Activated CD8-positive, alpha-beta memory T cell treated with anti-CD3 and anti-CD28 coated beads for 4 hours (primary cell): ENCODE results near the gene TAF12.
"Not testable (repeated sequence)": the region's sequence is repeated elsewhere in the genome, so short reads cannot be mapped to it uniquely, and the experiment has no call there.

ENCODE experiments used
- DNase-seq, 2 donors: peaks; one replicate each; pipeline ENCODE4 v3.0.0-alpha.2; 2020; ENCODE audit warnings: low read depth in 2 of 2

The TAF12 gene, protein sequence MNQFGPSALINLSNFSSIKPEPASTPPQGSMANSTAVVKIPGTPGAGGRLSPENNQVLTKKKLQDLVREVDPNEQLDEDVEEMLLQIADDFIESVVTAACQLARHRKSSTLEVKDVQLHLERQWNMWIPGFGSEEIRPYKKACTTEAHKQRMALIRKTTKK

DNA sequence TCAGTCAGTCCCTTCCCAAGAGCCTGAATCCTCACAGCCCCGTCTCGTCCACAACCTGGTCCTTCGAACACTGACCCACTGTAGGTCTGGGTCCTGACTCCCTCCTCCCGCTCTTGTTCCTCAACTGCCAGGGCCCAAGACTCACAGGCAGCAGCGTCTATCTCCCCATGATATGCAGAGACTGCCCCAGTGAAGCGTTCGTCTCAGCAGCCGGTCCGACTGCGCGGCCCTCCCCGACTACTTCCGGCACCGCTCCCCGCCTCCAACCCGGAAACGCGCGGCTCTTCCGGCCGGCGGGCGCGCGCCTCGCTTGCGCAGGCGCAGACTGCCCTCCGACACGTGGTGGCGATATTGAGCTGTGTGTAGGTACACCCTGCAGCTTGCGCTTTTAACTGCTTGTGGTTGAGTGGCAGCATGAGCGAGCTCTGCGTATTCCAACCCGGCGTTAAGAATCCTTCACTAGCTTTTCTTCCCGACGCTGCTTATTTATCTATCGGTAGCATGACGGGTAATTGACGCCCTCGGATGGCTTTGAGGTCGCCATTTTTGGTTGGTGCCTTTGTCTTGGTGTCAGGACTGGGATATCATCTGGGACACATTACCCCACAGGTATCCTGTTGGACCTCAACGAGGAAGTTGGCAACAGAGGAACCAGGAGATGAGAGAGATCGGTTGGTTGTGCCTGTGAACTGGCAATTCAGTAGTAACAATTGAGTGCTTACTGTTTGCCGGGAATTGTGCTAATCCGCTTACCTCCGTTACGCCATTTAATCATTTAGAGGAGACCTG is at the start of gene TAF12:
Gene TAF12, minus strand, starts transcription at position 221 of the 789 bp plus-strand sequence. CDS start 20,986 bp downstream, outside the sequence.
- DNase-seq = peak; percentile 85 to 86

GRCh38 chr1:28691627-28692026 is 48.8 kb upstream of the TAF12 start:
- not testable (repeated sequence) for DNase-seq

DNA sequence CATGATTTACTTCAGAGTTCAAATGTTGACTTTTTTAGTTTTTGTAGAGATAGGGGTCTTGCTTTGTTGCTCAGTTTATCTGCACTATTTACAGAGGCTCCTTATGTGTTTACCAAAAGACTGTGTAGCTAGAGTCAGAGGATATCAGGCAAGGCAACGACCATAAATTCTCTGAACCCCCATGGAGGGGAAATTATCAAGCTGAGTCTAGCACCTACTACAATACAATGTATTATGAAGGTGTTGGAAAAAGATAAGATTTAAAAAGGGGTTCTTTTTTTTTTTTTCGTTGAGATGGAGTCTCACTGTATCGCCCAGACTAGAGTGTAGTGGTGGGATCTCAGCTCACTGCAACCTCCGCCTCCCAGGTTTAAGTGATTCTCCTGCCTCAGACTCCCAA is 42.1 kb upstream of the TAF12 start:
- no peak for DNase-seq

- no peak for DNase-seq
Observed at GRCh38 chr1:28682840-28683239, 40.0 kb upstream of the TAF12 start.

DNA sequence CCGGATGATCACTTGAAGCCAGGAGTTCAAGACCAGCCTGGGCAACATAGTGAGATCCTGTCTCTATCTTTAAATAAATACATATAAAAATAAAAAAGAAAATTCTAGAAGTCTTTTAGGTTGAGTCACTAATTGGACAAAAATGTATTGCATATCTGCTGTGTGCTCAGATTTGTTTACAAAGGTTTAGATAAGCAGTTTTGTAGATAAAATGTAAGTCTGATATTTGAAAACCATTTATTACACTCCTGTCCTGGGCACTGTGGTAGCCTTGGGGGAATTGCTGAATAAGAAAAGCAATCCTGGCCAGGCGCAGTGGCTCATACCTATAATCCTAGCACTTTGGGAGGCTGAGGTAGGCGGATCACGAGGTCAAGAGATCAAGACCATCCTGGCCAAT is 37.3 kb upstream of the TAF12 start:
- no peak for DNase-seq

- no peak for DNase-seq
Observed at GRCh38 chr1:28675924-28676257, 33.0 kb upstream of the TAF12 start.

DNA sequence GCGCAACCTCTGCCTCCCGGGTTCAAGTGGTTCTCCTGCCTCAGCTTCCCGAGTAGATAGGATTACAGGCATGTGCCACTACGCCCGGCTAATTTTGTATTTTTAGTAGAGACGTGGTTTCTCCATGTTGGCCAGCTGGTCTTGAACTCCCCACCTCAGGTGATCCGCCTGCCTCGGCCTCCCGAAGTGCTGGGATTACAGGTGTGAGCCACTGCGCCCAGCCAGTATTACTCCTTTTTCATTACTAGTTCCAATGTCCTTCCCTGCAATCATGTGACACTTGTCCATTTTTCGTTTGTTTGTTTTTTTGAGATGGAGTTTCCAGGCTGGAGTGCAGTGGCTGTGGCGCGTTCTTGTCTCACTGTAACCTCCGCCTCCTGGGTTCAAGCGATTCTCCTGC is 30.1 kb upstream of the TAF12 start:
- not testable (repeated sequence) for DNase-seq

GRCh38 chr1:28671254-28671780 is 28.4 kb upstream of the TAF12 start:
- no peak for DNase-seq

GRCh38 chr1:28668956-28669723 is 26.3 kb upstream of the TAF12 start:
- peak; percentile 6 to 7 for DNase-seq

- DNase-seq = peak; percentile 73 to 75
Observed at GRCh38 chr1:28668191-28668955, 25.5 kb upstream of the TAF12 start, which contains the start of gene GMEB1. GMEB1 (plus strand) TSS chr1:28668784; CDS start chr1:28683613, 14,829 bp downstream.

- no peak for DNase-seq
Observed at GRCh38 chr1:28666806-28667205, 23.9 kb upstream of the TAF12 start.

DNA sequence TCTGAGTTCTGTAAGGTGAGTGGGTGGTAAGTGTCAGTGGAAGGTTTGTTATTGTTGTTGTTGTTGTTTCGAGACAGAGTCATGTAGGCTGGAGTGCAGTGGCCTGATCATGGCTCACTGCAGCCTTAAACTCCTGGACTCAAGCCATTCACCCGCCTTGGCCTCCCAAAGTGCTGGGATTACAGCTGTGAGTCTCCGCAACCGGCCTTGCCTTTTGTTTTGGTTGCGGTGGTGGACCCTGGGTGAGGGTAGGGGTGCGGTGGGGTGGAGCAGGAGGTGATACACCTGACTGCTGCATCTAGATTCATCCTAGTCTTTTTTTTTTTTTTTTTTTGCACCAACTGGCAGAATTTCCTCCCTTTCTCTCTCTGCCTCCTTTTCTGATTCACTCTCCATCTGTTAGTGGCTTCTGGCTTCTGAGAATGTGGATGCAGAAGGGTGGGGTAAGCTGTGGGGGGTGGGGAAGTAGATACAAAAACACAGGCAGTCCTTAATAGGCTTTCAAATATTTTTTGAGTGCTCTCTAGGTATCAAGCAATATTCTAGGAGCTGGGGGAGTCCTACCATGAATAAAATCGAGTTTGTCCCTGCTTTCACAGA is 21.1 kb upstream of the TAF12 start:
- DNase-seq = no peak

- DNase-seq = no peak
Observed at GRCh38 chr1:28656335-28656734, 13.5 kb upstream of the TAF12 start.

DNA sequence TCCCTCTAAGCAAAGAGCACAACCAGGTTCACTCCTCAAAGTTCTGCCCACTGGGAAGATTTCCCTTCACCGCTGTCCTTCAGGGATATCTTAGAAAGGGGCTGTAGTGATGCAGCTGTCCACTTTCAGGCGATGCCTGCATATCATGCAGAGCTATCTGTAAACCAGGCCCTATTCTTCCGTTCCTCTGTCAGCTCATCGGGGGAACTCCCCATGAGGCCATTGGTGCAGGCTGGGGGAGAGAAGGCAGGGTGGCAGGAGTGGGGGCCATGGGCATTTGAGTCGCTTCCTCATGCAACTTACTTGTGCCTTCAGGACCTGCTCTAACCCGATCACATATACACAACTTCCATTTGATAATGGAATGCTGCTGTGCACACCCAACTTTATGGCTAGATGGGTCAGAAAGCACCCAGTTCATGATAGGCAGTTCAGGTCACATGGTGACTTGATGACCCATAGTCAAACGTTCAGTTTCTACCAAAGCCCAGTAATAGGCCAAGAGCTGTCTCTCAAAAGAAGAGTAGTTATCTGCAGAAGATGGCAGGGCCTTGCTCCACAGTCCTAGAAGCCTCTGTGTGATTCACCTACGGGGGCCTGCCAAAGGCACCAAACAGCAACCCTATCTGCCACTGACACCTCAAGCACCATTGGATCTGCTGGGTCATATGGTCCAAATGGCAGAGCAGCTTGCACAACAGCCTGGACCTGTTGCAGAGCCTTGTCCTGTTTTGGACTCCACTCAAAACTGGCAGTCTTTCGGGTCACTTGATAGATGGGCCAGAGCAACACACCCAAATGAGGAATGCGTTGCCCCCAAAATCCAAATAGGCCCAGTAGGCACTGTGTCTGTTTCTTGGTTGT is 12.8 kb upstream of the TAF12 start:
- DNase-seq = not testable (repeated sequence)

GRCh38 chr1:28653870-28654269 is 11.0 kb upstream of the TAF12 start:
- not testable (repeated sequence) for DNase-seq

DNA sequence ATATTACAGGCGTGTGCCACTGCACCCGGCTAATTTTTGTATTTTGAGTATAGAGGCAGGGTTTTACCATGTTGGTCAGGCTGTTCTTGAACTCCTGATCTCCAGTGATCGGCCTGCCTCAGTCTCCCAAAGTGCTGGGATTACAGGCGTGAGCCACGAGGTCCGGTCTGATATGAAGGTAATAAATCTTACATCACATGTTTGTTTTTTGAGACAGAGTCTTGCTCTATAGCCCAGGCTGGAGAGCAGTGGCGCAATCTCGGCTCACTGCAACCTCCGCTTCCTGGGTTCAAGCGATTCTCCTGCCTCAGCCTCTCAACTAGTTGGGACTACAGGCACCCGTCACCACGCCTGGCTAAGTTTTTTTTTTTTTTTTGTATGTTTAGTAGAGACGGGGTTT is 10.2 kb upstream of the TAF12 start:
- DNase-seq = not testable (repeated sequence)

GRCh38 chr1:28648474-28649198 is 5.8 kb upstream of the TAF12 start, which contains the start of gene RNU11:
RNU11 (plus strand) TSS chr1:28648600.
- peak; percentile 75 to 83 for DNase-seq

DNA sequence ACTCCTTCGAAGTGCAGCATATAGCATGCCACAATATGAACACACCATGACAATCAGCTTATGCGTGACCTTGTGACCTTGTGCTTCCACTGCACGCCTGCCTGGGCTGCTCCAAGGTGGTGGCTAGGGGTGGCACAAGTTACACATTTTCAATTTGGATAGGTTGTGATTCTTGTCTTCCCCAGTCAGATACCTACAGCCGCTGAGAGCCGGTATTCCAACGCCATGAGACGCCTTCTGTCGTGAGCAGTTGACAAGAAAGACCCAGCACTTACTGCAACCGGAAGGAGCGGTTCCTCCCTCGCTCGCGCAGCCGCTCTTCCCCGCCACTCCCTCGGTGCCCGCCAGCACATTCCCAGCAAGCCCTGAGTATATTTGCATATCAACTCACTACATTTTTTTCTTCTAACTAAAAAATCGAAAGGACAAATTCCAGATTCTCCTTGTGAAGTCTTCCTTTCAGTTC is 5.2 kb upstream of the TAF12 start:
- peak; percentile 78 to 83 for DNase-seq

- DNase-seq = no peak
Observed at GRCh38 chr1:28646040-28646439, 3.2 kb upstream of the TAF12 start.
